Effector memory CD8-positive, alpha-beta T cell (primary cell): Measurements from ENCODE around the gene POLR2H.
A peak's percentile ranks its signal among the peaks of the same experiment; 100 is the strongest.

Experiments
- ATAC-seq: fragments of 150-1000 bp; cut with Tn5 transposase; replicated peaks from 2 replicates; pipeline ENCODE4 v1.10.0; 2021; ENCODE audit warnings: mild to moderate bottlenecking, moderate library complexity
- DNase-seq, 3 experiments: peaks; one replicate each; pipeline ENCODE4 v3.0.0; 2021
- H3K27ac Mint-ChIP-seq, 2 donors: one replicate each; pipeline ENCODE4 v1.8.0; 2022; ENCODE audit warnings: mild to moderate bottlenecking in 2 of 2, mixed read lengths in 2 of 2, moderate library complexity in 2 of 2
- H3K27me3 Mint-ChIP-seq, 2 donors: one replicate each; pipeline ENCODE4 v1.8.0; 2022; ENCODE audit warnings: mixed read lengths in 2 of 2
- H3K36me3 Mint-ChIP-seq: one replicate; pipeline ENCODE4 v1.8.0; 2022; ENCODE audit warnings: mild to moderate bottlenecking, moderate library complexity, mixed read lengths; ENCODE audit not compliant: insufficient read depth
- H3K4me1 Mint-ChIP-seq, 2 donors: one replicate each; pipeline ENCODE4 v1.8.0; 2022; ENCODE audit warnings: low read depth in 2 of 2, mixed read lengths in 2 of 2
- H3K4me3 Mint-ChIP-seq, 2 donors: one replicate each; pipeline ENCODE4 v1.8.0; 2022; ENCODE audit warnings: mild to moderate bottlenecking in 2 of 2, mixed read lengths in 2 of 2, moderate library complexity in 2 of 2
- H3K9me3 Mint-ChIP-seq, 2 donors: one replicate each; pipeline ENCODE4 v1.8.0; 2022; ENCODE audit warnings: mixed read lengths in 2 of 2

The POLR2H gene

DNA sequence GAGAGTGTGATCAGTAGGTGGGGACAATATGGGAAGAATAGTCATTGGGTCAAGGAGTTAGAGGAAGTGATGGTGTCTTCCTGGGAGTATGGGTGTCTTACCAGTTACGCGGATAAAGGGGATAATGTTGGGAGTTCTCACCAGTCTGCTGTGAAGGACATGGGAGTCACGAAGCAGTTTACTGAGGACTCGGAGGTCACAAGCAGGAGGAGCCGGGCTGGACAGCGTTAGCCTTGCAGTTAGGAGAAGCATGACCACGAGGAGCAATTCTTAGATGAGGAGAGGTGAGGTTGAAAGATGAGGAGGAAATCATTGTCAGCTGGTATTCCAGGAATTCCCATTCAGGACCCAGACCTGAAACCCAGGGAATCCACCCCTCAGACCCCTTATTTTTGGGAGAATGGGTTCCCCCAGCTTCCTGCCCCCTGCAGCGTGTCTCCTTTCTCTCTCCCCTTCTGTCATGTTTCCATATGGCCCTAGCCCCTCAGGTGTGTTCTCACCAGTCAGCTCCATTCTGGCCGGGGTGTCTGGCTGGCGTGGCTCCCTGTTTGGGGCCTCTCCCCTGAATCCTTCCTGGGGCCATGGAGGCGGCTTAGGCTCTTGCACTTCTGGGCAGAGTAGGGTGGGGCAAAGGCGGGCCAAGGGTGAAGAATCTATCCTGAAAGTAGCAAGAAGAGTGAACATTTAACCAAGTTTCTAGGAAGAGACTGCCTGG, 14.4 kb downstream of the POLR2H start:
- Mint-ChIP-seq H3K9me3 (no peaks in the 10 kb centered on the region), H3K4me1 (peaks cover 7 to 12% of the 10 kb centered on the region in 2 donors), H3K27me3 (peaks cover 51 to 56% of the 10 kb centered on the region in 2 donors), H3K4me3 (no peak overlapping the region), H3K36me3 (peaks cover 8% of the 10 kb centered on the region), H3K27ac (no peak overlapping the region)
- DNase-seq, result no peak
- no peak for ATAC-seq

DNA sequence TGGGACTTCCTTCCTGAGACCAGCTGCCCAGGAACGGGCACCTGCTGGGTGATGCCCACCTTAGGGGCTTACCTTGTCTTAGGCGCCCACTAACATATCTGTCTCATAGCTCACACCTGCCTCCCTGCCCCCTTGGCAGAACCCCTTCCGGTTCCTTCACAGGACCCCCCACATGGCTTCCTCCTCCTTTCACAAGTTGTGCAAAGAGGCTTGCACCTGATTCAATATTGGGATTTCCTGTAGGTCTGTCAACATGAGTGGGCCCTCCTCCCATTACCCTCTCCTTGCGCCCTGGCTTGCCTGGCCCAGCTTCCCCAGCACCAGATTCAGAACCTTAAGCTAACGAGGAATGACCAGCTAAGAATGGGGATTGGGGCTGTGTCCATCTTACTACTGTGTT, 15.9 kb downstream of the POLR2H start:
- no peak for ATAC-seq
- Mint-ChIP-seq H3K27me3 (peaks cover 64 to 71% of the 10 kb centered on the region in 2 donors), H3K9me3 (no peaks in the 10 kb centered on the region), H3K4me3 (no peak overlapping the region), H3K4me1 (peaks cover 9 to 14% of the 10 kb centered on the region in 2 donors), H3K36me3 (peaks cover 3% of the 10 kb centered on the region), H3K27ac (no peak overlapping the region)
- DNase-seq, result no peak

DNA sequence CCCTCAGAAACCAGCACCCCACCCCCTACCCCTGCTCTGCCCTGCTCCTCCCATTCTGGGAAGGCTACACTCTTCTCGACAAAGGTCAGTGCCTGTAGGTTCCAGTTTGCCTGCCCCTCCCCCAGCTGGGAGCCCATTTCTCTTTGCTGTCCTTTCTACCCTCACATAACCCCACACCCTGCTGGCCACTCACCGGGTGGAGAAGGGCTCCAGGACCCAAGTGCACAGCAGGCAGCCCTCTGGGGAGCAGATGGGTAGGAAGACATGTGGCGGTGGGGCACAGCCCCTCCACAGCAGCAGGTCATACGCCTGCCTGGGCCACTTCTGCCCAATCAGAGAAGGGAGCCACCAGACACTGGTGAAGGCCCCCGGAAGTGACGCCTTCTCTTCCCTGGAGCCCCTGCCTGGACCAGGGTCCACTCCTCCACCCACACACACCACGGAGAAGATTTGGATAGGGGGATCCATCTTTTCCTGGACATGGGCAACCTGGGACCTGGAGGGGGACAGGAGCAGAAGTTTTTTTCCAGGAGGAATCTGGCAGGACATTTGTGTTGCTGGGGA, 16.5 kb downstream of the POLR2H start, which contains the start of gene THPO:
Gene THPO (minus strand): TSS at position 326 of the 564 bp plus-strand sequence. CDS start 1,948 bp downstream, outside the sequence.
- H3K4me3 Mint-ChIP-seq, result peak within 1 kb of the TSS; percentile 70 to 72
- no peaks in the 10 kb centered on the region for H3K9me3 Mint-ChIP-seq
- peaks cover 9 to 14% of the 10 kb centered on the region in 2 donors for H3K4me1 Mint-ChIP-seq
- H3K36me3 Mint-ChIP-seq, result peaks cover 2% of the 10 kb centered on the region
- DNase-seq (no peak), ATAC-seq (no peak)
- no peak within 1 kb of the TSS for H3K27ac Mint-ChIP-seq
- H3K27me3 Mint-ChIP-seq, result peaks cover 69 to 76% of the 10 kb centered on the region in 2 donors

DNA sequence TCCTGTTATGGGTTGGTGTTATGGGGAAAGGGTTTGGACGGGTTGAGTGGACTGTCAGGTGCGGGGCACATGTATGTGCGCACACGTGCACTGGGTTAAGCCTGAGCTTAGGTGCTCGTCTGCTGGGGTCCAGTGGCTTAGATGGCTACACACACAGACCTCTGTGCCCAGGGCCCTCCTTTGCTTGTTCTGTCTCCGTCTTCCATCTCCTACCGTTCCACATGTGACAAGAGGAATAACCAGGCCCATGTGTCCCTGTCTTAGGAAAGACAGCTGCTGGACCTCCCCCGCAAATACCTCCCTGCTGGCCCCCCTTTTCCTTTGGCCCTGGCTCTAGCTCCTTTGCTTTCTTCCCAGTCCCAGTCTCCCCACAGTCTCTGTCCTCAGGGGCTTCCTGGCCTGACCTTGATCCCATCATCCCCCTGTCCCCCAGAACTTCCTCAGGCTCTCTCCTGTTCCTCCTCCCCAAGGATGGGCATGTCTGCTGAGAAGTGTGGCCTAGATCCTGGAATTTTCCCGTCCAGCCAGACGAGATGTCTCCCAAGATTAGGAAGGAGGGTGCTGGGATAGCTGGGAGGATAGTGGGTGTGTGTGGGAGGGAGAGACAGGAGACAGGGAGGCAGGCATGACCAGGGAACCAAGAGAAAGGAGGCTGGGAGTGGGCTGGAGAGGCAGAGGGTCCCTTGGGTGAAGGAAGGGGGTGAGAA, 17.3 kb downstream of the POLR2H start:
- H3K4me3 Mint-ChIP-seq, result peak overlapping the region; percentile 70 to 72
- H3K27ac Mint-ChIP-seq, result no peak overlapping the region
- DNase-seq (no peak), ATAC-seq (no peak)
- no peaks in the 10 kb centered on the region for H3K9me3 Mint-ChIP-seq
- H3K36me3 Mint-ChIP-seq, result peaks cover 2% of the 10 kb centered on the region
- H3K27me3 Mint-ChIP-seq, result peaks cover 75 to 85% of the 10 kb centered on the region in 2 donors
- H3K4me1 Mint-ChIP-seq, result peaks cover 9 to 14% of the 10 kb centered on the region in 2 donors

DNA sequence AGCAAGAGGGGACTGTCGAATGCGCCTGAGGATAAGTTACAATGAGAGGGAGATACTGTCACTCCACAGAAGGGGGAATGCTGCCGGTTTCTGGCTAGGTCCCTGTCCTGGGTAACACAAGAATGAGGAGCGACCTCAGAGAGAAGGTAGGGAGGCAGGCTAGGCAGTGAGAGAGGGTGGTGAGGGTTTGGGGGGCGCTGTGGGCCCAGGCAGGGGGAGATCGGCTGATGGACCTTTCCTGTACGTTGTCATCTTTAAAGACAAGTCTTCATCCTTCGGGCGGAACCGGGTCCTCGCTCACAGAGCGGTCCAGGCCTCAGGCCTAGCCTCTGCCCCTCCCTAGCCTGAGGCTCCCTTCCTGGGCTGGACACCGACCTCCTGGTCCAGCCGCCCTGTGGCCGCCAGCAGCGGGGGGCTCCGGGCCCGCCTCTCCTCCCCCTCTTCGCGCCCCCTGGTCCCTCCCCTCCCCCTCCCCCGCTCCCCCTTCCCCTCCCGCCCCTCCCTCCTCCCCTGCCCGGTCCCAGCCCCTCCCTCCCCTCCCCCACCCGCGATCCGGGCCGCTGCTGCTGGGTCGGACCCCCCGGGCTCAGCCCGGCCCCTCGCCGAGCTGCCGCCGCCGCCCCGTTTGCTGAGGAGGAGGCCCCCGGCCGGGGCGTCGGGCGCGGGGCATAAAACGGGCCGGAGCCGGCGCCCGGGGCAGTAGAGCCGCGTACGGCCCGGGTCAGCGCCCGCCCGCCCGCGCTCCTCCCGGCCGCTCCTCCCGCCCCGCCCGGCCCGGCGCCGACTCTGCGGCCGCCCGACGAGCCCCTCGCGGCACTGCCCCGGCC, 18.1 kb downstream of the POLR2H start, which contains the start of gene CHRD:
Gene CHRD (plus strand): TSS at position 697 of the 827 bp plus-strand sequence. CDS start 265 bp downstream, outside the sequence.
- no peak within 1 kb of the TSS for H3K27ac Mint-ChIP-seq
- ATAC-seq, result no peak

GRCh38 chr3:184380185-184380626, 18.7 kb downstream of the POLR2H start:
- no peaks in the 10 kb centered on the region for H3K9me3 Mint-ChIP-seq
- peak; percentile 41 for ATAC-seq
- peaks cover 9 to 14% of the 10 kb centered on the region in 2 donors for H3K4me1 Mint-ChIP-seq
- peaks cover 85 to 93% of the 10 kb centered on the region in 2 donors for H3K27me3 Mint-ChIP-seq
- H3K4me3 Mint-ChIP-seq, result peak overlapping the region; percentile 60 to 62
- no peak overlapping the region for H3K27ac Mint-ChIP-seq
- DNase-seq, result no peak
- H3K36me3 Mint-ChIP-seq, result peaks cover 2% of the 10 kb centered on the region

More for the DNA sequence above, 18.1 kb downstream of the POLR2H start, which contains the start of gene CHRD:
- Mint-ChIP-seq H3K9me3 (no peaks in the 10 kb centered on the region), H3K4me3 (peak within 1 kb of the TSS; percentile 70 to 72), H3K4me1 (peaks cover 9 to 14% of the 10 kb centered on the region in 2 donors), H3K27me3 (peaks cover 83 to 93% of the 10 kb centered on the region in 2 donors), H3K36me3 (peaks cover 2% of the 10 kb centered on the region)
- DNase-seq, result no peak

DNA sequence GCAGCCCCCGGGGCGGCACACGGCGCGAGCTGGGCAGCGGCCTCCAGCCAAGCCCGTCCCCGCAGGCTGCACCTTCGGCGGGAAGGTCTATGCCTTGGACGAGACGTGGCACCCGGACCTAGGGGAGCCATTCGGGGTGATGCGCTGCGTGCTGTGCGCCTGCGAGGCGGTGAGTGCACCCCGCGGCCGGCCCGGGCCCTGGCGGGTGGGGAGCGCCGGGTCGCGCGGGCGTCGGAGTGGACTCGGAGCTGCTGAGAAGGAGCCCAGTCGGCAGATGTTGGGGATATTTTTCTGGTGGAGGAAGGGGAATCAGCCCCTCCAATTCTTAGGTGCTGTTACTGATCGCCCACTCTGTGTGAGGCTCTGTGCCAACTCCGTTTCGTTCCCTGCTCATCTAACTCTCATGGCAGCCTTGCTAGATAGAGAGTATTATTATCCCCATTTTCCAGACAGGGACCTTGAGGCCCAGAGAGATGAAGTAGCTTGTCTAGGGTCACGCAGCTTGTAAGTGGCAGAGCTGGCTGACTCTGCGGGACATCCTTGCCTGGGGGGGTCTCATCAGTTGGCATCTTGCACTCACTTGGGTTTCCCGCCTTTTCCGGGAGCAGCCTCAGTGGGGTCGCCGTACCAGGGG, 19.2 kb downstream of the POLR2H start:
- peaks cover 9 to 14% of the 10 kb centered on the region in 2 donors for H3K4me1 Mint-ChIP-seq
- DNase-seq, result peak in 1 of 3 experiments; percentile 13
- peaks cover 2% of the 10 kb centered on the region for H3K36me3 Mint-ChIP-seq
- ATAC-seq, result peak; percentile 58
- no peak overlapping the region for H3K27ac Mint-ChIP-seq
- H3K27me3 Mint-ChIP-seq, result peaks cover 81 to 93% of the 10 kb centered on the region in 2 donors
- H3K9me3 Mint-ChIP-seq, result no peaks in the 10 kb centered on the region
- H3K4me3 Mint-ChIP-seq, result peak overlapping the region; percentile 60 to 62

DNA sequence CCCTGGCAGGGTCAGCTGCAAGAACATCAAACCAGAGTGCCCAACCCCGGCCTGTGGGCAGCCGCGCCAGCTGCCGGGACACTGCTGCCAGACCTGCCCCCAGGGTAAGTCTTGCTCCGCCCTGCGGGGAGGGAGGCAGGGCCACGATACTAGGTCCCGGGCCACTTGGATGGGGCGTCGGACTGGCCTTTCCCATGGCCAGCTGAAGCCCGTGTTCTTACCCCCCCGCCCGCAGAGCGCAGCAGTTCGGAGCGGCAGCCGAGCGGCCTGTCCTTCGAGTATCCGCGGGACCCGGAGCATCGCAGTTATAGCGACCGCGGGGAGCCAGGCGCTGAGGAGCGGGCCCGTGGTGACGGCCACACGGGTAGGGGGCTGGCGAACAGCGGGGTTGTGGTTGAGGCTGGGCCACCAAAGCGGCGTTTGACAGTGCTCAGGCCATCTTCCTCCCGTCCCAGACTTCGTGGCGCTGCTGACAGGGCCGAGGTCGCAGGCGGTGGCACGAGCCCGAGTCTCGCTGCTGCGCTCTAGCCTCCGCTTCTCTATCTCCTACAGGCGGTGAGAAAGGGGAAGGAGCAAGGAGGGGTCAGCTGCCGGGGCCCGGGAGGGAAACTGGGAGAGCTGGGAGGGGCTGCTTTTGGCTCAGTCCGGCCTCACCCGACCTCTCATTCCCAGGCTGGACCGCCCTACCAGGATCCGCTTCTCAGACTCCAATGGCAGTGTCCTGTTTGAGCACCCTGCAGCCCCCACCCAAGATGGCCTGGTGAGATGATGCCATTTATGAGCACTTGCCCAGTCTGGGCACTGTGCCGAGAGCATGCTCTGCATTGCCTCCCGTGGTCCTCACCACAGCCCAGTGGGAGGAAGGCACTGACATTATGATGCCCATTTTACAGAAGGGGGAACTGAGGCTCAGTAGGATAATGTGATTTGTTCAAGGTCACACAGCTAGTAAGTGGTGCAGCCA, 20.0 kb downstream of the POLR2H start:
- Mint-ChIP-seq H3K27ac (no peak overlapping the region), H3K36me3 (peaks cover 2% of the 10 kb centered on the region), H3K4me1 (peaks cover 9 to 14% of the 10 kb centered on the region in 2 donors), H3K9me3 (no peaks in the 10 kb centered on the region), H3K4me3 (peak overlapping the region; percentile 60 to 62), H3K27me3 (peaks cover 77 to 93% of the 10 kb centered on the region in 2 donors)
- DNase-seq (no peak), ATAC-seq (peak; percentile 35)

GRCh38 chr3:184382326-184383032, 21.0 kb downstream of the POLR2H start:
- ATAC-seq (no peak), DNase-seq (no peak)
- Mint-ChIP-seq H3K4me3 (no peak overlapping the region), H3K27me3 (peaks cover 68 to 93% of the 10 kb centered on the region in 2 donors), H3K27ac (no peak overlapping the region), H3K4me1 (peaks cover 9 to 14% of the 10 kb centered on the region in 2 donors), H3K9me3 (no peaks in the 10 kb centered on the region), H3K36me3 (peaks cover 2% of the 10 kb centered on the region)

- H3K27me3 Mint-ChIP-seq, result peaks cover 64 to 93% of the 10 kb centered on the region in 2 donors
- ATAC-seq, result no peak
These were observed 21.7 kb downstream of the POLR2H start for GRCh38 chr3:184383033-184383740.

DNA sequence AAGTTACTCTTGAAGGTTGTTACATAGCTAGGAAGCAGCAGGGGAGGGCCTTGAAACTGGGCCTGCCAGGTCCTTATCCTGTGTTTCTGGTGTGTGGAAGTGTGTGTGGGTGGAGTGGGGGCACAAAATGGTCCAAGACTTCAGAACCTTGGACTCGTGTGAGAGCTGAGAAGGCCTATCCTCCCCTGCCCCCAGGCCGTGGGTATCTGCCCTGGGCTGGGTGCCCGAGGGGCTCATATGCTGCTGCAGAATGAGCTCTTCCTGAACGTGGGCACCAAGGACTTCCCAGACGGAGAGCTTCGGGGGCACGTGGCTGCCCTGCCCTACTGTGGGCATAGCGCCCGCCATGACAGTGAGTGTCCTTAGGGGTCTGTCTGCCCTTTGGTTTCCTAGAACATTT, 22.8 kb downstream of the POLR2H start:
- peaks cover 2% of the 10 kb centered on the region for H3K36me3 Mint-ChIP-seq
- H3K9me3 Mint-ChIP-seq, result no peaks in the 10 kb centered on the region
- H3K4me3 Mint-ChIP-seq, result no peak overlapping the region
- no peak overlapping the region for H3K27ac Mint-ChIP-seq
- DNase-seq (no peak), ATAC-seq (no peak)
- peaks cover 60 to 93% of the 10 kb centered on the region in 2 donors for H3K27me3 Mint-ChIP-seq
- peaks cover 6% of the 10 kb centered on the region in 2 donors for H3K4me1 Mint-ChIP-seq

More at GRCh38 chr3:184383033-184383740, 21.7 kb downstream of the POLR2H start:
- Mint-ChIP-seq H3K36me3 (peaks cover 2% of the 10 kb centered on the region), H3K4me3 (no peak overlapping the region), H3K4me1 (peaks cover 9 to 11% of the 10 kb centered on the region in 2 donors), H3K27ac (no peak overlapping the region), H3K9me3 (no peaks in the 10 kb centered on the region)
- no peak for DNase-seq
